HG02642 (cell line): ENCODE data around the gene ISCA1.
A peak's percentile ranks its signal among the peaks of the same experiment; 100 is the strongest.

Experiments
- ATAC-seq: cut with Tn5 transposase; IDR thresholded peaks from one replicate; pipeline ENCODE4 v1.9.1; 2021; ENCODE audit warnings: mild to moderate bottlenecking; ENCODE audit not compliant: unreplicated experiment, poor library complexity

ISCA1 gene

DNA sequence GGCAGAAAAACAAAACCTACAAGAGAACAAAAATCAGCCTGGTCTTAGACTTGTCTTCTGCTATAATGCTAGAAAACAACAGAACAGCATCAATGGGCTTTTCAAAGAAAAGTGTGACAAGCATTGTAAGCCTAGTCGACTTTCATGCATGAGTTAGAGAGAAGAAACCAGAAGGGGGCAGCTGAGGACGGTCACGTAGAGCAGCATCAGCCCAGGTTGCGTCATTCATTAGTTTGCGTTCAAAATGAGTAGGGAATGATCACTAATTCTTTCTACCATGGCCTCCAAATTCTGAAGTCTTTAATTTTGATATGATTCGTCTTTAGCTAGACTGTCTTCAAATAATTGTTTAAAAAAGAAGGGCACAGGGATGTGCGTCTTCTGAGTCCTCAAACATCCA is 4.7 kb upstream of the ISCA1 start:
- no peak for ATAC-seq

DNA sequence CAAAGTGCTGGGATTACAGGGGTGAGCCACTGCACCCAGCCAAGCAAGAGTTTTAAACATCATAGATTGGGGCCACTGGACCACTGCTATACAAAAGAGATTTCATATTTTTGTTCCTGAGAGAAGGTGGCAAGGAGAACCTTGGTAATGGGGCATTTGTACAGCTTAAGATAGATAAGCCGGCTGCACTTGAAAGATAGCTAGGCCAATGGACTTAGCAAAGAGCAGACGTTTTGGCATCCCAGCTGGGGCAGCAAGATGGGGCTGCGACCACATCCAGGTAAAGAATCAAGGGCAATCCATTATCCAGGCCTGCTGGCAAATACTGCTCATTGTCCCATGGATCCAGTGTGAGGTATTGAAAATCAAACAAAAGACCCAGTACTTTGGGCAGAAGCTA is 3.9 kb upstream of the ISCA1 start:
- ATAC-seq: no peak

DNA sequence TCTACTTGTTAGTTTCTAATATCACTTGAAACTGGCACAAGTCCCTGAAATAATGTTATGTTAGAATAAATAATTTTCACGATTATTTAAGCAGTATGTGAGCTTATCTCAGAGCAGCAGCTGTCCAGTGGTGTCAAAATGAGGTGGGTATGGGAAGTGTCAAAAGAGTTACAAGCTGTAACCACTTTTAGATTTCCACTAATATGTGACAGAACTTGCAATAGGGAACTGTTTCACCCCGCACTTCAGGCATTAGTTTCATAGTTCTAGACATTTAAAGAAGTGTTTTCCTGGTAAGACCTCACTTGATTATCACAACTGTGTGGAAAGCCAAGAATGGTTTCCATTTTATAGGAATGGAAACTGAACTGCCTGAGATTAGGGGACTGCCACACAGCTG is 2.9 kb upstream of the ISCA1 start:
- ATAC-seq: no peak

DNA sequence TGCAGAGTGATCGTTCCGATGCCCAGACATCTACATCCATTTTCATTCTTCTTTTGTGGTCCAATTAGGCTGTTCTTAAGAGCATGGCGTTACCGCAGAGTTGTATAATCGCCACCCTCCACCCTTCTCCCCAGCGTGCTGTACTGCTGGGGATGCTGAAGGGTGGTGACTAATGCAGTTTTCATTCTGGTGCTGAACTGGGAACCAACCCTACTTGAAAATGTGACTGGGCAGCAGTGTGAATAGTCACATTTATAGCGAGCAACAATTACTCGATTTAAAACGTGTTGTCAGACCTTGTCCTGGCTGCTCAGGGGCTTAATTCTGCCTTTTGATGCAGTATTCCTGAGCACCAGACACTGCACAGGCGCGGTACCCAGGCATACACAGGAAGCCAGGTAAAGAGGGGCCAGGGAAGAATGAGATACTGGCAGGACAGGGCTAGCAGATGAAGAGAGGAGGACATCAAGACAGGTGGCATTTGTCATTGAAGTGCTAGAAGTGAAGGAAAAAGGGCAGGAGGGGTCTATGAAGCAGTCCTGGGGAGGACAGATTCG is 719 bp upstream of the ISCA1 start:
- no peak for ATAC-seq

- ATAC-seq: no peak
Measured at GRCh38 chr9:86281593-86282076, 703 bp downstream of the ISCA1 start.

DNA sequence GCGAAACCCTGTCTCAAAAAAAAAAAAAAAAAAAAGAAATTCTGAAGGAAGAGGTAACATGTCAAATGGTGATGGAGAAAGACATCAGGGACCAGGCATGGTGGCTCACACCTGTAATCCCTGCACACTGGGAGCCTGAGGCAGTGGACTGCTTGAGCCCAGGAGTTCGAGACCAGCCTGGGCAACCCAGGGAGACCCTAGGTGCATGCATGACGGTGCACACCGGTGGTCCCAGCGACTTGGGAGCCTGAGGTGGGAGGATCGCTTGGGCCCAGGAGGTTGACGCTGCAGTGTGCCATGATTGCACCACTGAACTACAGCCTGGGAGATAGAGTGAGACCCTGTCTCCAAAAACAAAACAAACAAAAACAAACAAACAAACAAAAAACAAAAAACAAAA is 1.8 kb downstream of the ISCA1 start:
- ATAC-seq: no peak

GRCh38 chr9:86279839-86280238 is 2.5 kb downstream of the ISCA1 start:
- ATAC-seq: no peak

DNA sequence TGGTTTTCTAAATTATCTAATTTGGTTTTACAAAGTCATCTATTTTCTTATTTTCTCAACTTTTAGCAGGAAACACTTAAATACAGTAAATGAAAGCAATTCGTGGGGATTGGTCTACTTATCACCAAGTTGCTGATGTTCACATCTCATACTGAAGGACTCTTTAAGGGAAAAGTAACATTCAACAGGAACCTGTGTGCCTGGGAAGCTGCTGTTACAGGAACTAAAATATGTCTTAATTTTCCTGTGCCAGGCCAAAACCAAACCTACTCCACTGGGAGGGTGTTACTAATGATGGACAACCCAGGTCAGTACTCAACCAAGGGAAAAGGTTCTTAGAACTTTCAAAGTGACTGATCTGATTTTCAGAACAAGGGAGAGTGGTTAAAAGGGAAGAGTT is 5.3 kb downstream of the ISCA1 start:
- ATAC-seq: no peak

GRCh38 chr9:86275962-86276361 is 6.4 kb downstream of the ISCA1 start:
- no peak for ATAC-seq

DNA sequence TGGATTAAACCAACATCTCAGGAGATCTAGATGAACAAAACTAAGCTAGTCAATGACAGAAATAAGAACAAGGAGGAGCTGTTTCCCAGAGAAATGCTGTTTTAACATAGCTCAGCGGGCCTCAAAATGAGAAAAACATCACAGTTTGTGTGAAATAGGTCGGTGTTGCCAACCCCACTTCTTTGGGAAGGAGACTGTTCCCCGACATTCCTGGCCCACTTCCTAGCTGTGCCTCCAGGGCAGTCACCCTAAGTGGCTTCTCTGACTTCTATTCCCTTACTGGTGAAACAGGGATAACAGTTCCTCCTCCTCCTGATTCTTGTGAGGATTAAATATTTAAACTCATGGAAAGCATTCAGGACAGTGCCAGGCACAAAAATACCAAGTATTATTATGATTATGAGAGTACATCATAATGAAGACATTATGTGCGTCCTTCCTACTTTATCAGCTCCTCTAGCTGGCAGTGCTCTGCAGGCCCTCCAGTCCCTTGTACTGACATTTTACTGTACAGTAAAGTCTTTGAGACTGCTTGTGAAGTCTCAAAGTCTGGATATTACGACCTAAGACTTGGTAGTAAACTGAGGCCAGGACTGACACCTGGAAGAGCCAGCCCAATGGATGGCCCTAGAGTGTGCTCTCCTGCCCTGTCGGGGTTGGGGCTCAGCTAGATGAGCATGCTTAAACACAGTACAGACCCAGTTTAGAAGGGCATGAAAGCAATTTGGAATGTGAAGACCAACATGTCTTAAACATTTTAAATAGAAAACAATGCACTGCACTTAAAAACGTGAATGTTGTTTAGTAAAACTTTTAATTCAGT is 7.3 kb downstream of the ISCA1 start:
- no peak for ATAC-seq

DNA sequence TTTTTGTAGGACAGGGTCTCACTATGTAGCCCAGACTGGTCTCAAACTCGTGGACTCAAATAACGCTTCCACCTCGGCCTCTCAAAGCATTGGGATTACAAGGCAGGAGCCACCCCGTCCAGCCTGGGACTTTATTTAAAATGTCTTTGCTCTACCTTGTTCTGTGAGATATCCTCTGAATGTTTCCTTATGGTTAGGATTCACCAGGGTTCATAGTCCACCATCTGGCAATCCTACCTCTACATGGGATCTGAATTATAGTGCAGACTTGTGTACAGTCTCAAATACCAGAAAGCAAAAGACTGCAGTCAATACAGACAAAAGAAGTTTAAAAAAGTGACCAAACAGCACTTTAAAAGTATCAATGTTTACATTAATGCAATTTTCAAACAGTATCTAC is 10.1 kb downstream of the ISCA1 start:
- ATAC-seq: no peak

DNA sequence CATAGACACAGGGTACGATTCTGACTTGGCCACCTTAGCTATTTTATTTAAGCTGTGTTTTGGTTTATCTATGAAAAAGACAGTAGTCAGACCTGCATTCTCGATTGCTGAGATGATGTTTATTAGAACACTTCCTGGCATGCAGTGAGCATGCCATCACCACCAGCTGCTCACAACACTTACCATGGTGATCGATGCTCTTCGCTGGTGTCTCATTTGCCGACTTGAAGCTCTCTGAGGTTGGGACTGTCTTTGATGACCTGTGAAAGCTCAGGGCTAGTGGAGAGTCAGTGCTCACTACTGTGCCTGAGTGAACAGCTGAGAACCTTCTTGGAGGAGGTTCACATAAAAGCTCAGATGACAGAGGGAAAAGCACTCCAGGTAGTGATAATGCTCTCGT is 18.5 kb downstream of the ISCA1 start:
- no peak for ATAC-seq

GRCh38 chr9:86262492-86262891 is 19.8 kb downstream of the ISCA1 start:
- ATAC-seq: no peak

- no peak for ATAC-seq
Measured at GRCh38 chr9:86259557-86259956, 22.8 kb downstream of the ISCA1 start, which contains the start of gene C9orf153. TSS of gene C9orf153 (minus strand) at chr9:86259657. CDS start at chr9:86229603, 30,054 bp downstream.

DNA sequence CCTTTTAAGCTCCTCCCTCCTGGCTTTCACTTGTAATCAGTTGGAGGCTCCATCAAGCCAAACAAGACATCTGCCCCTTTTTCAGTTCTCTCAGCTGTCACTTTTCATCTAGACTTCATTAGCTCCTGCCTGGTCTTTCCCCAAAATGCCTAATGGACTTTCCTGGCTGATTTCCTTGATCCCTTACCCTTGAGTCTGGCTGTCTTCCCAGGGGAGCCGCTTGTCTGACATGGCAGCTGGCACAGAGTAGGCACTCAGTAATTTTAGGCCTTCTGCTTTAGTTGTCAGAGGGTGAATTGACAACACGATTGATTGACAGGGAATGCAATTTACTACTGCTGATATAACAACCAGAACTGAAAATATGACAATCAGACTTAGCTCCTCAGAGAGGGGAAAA is 24.9 kb downstream of the ISCA1 start:
- no peak for ATAC-seq

DNA sequence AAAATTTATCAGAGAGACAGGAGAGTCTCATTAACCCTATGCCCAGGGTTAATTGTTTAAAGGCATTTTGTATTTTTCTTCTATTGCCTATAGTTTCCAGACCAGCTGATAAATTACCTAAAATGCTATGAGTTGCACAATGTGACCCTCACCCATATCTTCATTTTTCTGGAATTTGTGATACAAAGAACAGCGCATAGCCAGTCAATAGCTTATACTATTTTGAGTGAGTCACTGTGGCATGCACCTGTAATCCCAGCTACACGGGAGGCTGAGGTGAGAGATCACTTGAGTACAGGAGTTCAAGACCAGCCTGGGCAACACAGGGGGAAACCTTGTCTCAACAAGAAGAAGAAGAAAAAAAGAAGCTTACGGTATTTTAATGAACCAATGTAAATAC is 25.7 kb downstream of the ISCA1 start:
- no peak for ATAC-seq

DNA sequence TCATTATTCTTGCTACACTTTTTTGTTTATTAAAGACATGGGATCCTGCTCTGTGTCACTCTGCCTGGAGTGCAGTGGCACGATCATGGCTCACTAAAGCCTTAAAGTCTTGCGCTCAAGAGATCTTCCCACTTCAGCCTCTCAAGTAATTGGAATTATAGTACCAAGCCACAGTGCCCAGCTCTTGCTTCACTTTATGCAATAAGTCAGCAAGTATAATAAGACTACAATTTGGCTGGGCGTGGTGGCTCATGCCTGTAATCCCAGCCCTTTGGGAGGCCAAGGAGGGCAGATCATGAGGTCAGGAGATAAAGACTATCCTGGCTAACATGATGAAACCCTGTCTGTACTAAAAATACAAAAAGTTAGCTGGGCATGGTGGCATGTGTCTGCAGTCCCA is 28.8 kb downstream of the ISCA1 start:
- ATAC-seq: no peak

GRCh38 chr9:86252870-86253269 is 29.5 kb downstream of the ISCA1 start:
- ATAC-seq: no peak

DNA sequence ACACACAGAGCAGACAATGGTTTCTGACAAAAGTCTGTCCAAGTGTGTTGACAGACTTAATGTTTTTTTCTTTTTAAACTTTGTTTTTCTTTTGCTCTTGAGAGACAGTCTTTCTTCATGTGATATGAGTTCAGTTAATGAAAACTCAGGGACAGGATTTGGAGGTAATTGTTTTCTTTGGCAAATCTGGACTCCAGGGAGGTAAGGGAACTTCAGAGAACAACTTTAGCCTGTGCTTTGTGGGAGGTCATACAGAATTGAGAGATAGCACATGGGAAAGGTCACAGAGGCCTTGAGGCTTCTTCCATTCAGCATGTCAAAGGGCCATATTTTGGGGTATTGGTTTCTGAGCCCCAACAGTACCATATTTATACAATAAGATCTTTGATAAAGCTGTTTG is 32.2 kb downstream of the ISCA1 start:
- no peak for ATAC-seq

DNA sequence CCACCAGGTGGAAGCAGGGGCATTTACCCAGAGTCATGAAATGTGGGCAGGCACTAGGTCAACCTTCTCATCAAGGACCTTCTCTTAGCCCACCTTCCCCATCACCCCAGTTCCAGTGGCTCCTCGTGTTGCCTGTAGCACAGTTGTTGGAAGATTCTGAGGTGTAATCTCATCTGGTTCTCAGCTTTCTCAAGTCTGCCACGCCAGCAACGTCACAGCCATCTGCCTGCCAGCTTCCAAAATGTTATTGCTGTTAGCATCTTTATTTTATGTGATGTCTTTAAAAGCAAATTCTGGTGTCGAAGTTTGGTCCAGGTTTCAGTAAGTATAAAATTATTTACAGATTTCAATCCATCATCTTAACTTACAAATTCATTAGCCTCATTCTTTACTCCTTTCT is 33.6 kb downstream of the ISCA1 start:
- ATAC-seq: no peak

GRCh38 chr9:86246752-86247161 is 35.6 kb downstream of the ISCA1 start:
- peak; percentile 90 for ATAC-seq

DNA sequence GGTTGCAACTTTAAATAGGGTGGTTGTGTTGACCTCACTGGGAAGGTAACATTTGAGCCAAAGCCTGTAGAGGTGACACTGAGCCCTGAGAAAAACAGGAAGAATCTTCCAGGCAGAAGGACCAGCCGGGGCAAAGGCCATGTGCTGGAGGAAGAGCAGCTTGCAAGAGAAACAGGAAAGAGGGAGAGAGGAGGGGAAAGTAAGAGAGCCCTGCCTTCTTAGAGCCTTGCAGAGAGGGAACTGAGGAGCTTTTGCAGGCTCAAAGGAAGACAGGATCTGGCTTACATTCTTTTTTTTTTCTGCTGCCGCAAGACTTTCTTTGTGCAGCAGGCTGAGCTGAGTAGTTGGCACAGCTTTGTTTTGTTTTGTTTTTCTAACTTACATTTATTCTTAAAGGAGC is 40.3 kb downstream of the ISCA1 start:
- no peak for ATAC-seq
